Activated CD4-positive, alpha-beta T cell treated with anti-CD3 and anti-CD28 coated beads for 36 hours (primary cell): ENCODE results near the gene ABCC1. TPM values are rescaled to one million over a fixed set of nuclear protein-coding genes. Genes with fewer than 3 reads are reported as not detected.
A peak's percentile ranks its signal among the peaks of the same experiment; 100 is the strongest.

ENCODE experiments used
- ATAC-seq: fragments of 200-7000 bp; cut with Tn5 transposase; one replicate; pipeline ENCODE4 v1.10.0; 2021; ENCODE audit warnings: mild to moderate bottlenecking, moderate library complexity
- CTCF ChIA-PET: fragments of 350-600 bp; sonication (Branson Sonifier 250); formaldehyde crosslinking; loops from one replicate; lab custom pipeline; 2021; ENCODE audit warnings: antibody characterized with exemption; lab: Charles Lee
- POLR2A ChIA-PET: fragments of 350-600 bp; sonication (Branson Sonifier 250); formaldehyde crosslinking; loops from one replicate; lab custom pipeline; 2021; ENCODE audit warnings: antibody characterized with exemption, inconsistent platforms; lab: Charles Lee
- DNase-seq: peaks from one replicate; pipeline ENCODE4 v3.0.0-alpha.2; 2020
- H3K27ac Mint-ChIP-seq: one replicate; pipeline ENCODE4 v1.8.0; 2021; ENCODE audit warnings: mixed read lengths
- H3K27me3 Mint-ChIP-seq: one replicate; pipeline ENCODE4 v1.8.0; 2021; ENCODE audit warnings: mixed read lengths
- H3K36me3 Mint-ChIP-seq: one replicate; pipeline ENCODE4 v1.8.0; 2021; ENCODE audit warnings: low read depth, mixed read lengths
- H3K4me1 Mint-ChIP-seq: one replicate; pipeline ENCODE4 v1.8.0; 2021; ENCODE audit warnings: mixed read lengths
- H3K4me3 Mint-ChIP-seq: one replicate; pipeline ENCODE4 v1.8.0; 2021; ENCODE audit warnings: mild to moderate bottlenecking, moderate library complexity, mixed read lengths
- H3K9me3 Mint-ChIP-seq: one replicate; pipeline ENCODE4 v1.8.0; 2021; ENCODE audit warnings: low read depth, mixed read lengths
- intact Hi-C, 2 experiments: fragments of 100-400 bp; cut with DNase I in 1 of 2; cut with micrococcal nuclease in 1 of 2; formaldehyde crosslinking; loops; one replicate each; pipeline versions ENCODE4 v1.14.2 to v1.15.1; 2022 to 2024; cut with DNase I, micrococcal nuclease
- total RNA-seq, 2 experiments: library from RNA; stranded (reverse); gene quantifications; one replicate each; pipeline ENCODE4 v1.2.3, GENCODE V29; 2021

ABCC1 gene
- total RNA-seq, 2 experiments from 2014 or later, result 57.8 to 65.1 TPM

- H3K4me1 Mint-ChIP-seq, result peaks cover 13% of the 10 kb centered on the region
- H3K27me3 Mint-ChIP-seq, result no peaks in the 10 kb centered on the region
- CTCF ChIA-PET, result interaction anchor here (0.6 kb wide), 1 partner anchor 354 kb away, joined by 3 read pairs; no protein-coding TSS in a partner anchor
Observed at GRCh38 chr16:16057102-16057501, 107.7 kb downstream of the ABCC1 start.

GRCh38 chr16:16059160-16059559, 109.7 kb downstream of the ABCC1 start:
- CTCF ChIA-PET, result interaction anchor here (1.1 kb wide), 2 partner anchors 17 to 69 kb away, joined by 3 read pairs; no protein-coding TSS in a partner anchor
- Mint-ChIP-seq H3K27me3 (no peaks in the 10 kb centered on the region), H3K36me3 (peaks cover 50% of the 10 kb centered on the region), H3K4me1 (peaks cover 18% of the 10 kb centered on the region), H3K27ac (no peak overlapping the region), H3K9me3 (no peaks in the 10 kb centered on the region), H3K4me3 (no peak overlapping the region)
- no peak for DNase-seq
- intact Hi-C loops, result no loop called here
- ATAC-seq, result no peak
- POLR2A ChIA-PET, result no interaction called here

More at GRCh38 chr16:16057102-16057501, 107.7 kb downstream of the ABCC1 start:
- H3K27ac Mint-ChIP-seq, result no peak overlapping the region
- peaks cover 52% of the 10 kb centered on the region for H3K36me3 Mint-ChIP-seq
- intact Hi-C loops, result no loop called here
- POLR2A ChIA-PET, result no interaction called here
- ATAC-seq (no peak), DNase-seq (no peak)
- H3K4me3 Mint-ChIP-seq, result no peak overlapping the region
- no peaks in the 10 kb centered on the region for H3K9me3 Mint-ChIP-seq

- H3K27me3 Mint-ChIP-seq, result no peaks in the 10 kb centered on the region
- no peak overlapping the region for H3K27ac Mint-ChIP-seq
- H3K4me3 Mint-ChIP-seq, result no peak overlapping the region
- peaks cover 50% of the 10 kb centered on the region for H3K36me3 Mint-ChIP-seq
- H3K4me1 Mint-ChIP-seq, result peaks cover 18% of the 10 kb centered on the region
- no peak for DNase-seq
- intact Hi-C loops, result no loop called here
- H3K9me3 Mint-ChIP-seq, result no peaks in the 10 kb centered on the region
- ATAC-seq, result no peak
- ChIA-PET POLR2A (no interaction called here), CTCF (interaction anchor here (0.6 to 1.1 kb wide), 2 partner anchors 16 to 188 kb away, joined by 3 read pairs; no protein-coding TSS in a partner anchor)
Observed at GRCh38 chr16:16059895-16060590, 110.6 kb downstream of the ABCC1 start.

GRCh38 chr16:16062023-16062937, 112.9 kb downstream of the ABCC1 start:
- peaks cover 18% of the 10 kb centered on the region for H3K4me1 Mint-ChIP-seq
- H3K27ac Mint-ChIP-seq, result peak overlapping the region; percentile 67
- H3K4me3 Mint-ChIP-seq, result no peak overlapping the region
- no peaks in the 10 kb centered on the region for H3K9me3 Mint-ChIP-seq
- no peaks in the 10 kb centered on the region for H3K27me3 Mint-ChIP-seq
- intact Hi-C loops, result no loop called here
- ATAC-seq (peak; percentile 33), DNase-seq (peak; percentile 32)
- POLR2A ChIA-PET, result interaction anchor here (0.6 kb wide), 1 partner anchor 12 kb away, joined by 6 read pairs; no protein-coding TSS in a partner anchor
- peaks cover 45% of the 10 kb centered on the region for H3K36me3 Mint-ChIP-seq
- CTCF ChIA-PET, result interaction anchor here (1.0 kb wide), 1 partner anchor 297 kb away, joined by 3 read pairs; no protein-coding TSS in a partner anchor

- ATAC-seq (peak; percentile 49), DNase-seq (no peak)
- Mint-ChIP-seq H3K4me1 (peaks cover 18% of the 10 kb centered on the region), H3K4me3 (no peak overlapping the region), H3K9me3 (no peaks in the 10 kb centered on the region), H3K27ac (no peak overlapping the region), H3K36me3 (peaks cover 42% of the 10 kb centered on the region), H3K27me3 (no peaks in the 10 kb centered on the region)
- intact Hi-C loops, result no loop called here
- ChIA-PET POLR2A (no interaction called here), CTCF (no interaction called here)
Observed at GRCh38 chr16:16063683-16064082, 114.3 kb downstream of the ABCC1 start.

- ChIA-PET POLR2A (no interaction called here), CTCF (no interaction called here)
- Mint-ChIP-seq H3K9me3 (no peaks in the 10 kb centered on the region), H3K27me3 (no peaks in the 10 kb centered on the region), H3K36me3 (peaks cover 44% of the 10 kb centered on the region), H3K4me3 (no peak overlapping the region), H3K27ac (no peak overlapping the region), H3K4me1 (peaks cover 18% of the 10 kb centered on the region)
- DNase-seq, result no peak
- intact Hi-C loops, result no loop called here
- no peak for ATAC-seq
Observed at GRCh38 chr16:16064874-16065384, 115.5 kb downstream of the ABCC1 start.

- Mint-ChIP-seq H3K4me3 (no peak overlapping the region), H3K9me3 (no peaks in the 10 kb centered on the region), H3K27ac (no peak overlapping the region), H3K36me3 (peaks cover 46% of the 10 kb centered on the region), H3K4me1 (peaks cover 5% of the 10 kb centered on the region), H3K27me3 (no peaks in the 10 kb centered on the region)
- ATAC-seq, result no peak
- intact Hi-C loops, result no loop called here
- DNase-seq, result no peak
- CTCF ChIA-PET, result interaction anchor here (1.4 kb wide), 1 partner anchor 9 kb away, joined by 3 read pairs; no protein-coding TSS in a partner anchor
- POLR2A ChIA-PET, result no interaction called here
Observed at GRCh38 chr16:16067127-16067526, 117.7 kb downstream of the ABCC1 start.

GRCh38 chr16:16071631-16072244, 122.3 kb downstream of the ABCC1 start:
- DNase-seq, result no peak
- Mint-ChIP-seq H3K27ac (no peak overlapping the region), H3K9me3 (no peaks in the 10 kb centered on the region), H3K4me3 (no peak overlapping the region), H3K36me3 (peaks cover 44% of the 10 kb centered on the region), H3K4me1 (no peaks in the 10 kb centered on the region), H3K27me3 (no peaks in the 10 kb centered on the region)
- ATAC-seq, result no peak
- ChIA-PET POLR2A (no interaction called here), CTCF (interaction anchor here (0.7 kb wide), 1 partner anchor 17 kb away, joined by 3 read pairs; no protein-coding TSS in a partner anchor)
- intact Hi-C loops, result no loop called here

GRCh38 chr16:16073001-16073545, 123.7 kb downstream of the ABCC1 start:
- ChIA-PET POLR2A (no interaction called here), CTCF (no interaction called here)
- Mint-ChIP-seq H3K4me1 (no peaks in the 10 kb centered on the region), H3K9me3 (no peaks in the 10 kb centered on the region), H3K36me3 (peaks cover 48% of the 10 kb centered on the region), H3K27ac (no peak overlapping the region), H3K27me3 (no peaks in the 10 kb centered on the region), H3K4me3 (no peak overlapping the region)
- no peak for DNase-seq
- intact Hi-C loops, result no loop called here
- no peak for ATAC-seq

- ChIA-PET CTCF (interaction anchor here (0.5 kb wide), 1 partner anchor 28 kb away, joined by 3 read pairs; no protein-coding TSS in a partner anchor), POLR2A (interaction anchor here (0.6 kb wide), 1 partner anchor 12 kb away, joined by 6 read pairs; no protein-coding TSS in a partner anchor)
- H3K4me3 Mint-ChIP-seq, result no peak overlapping the region
- H3K9me3 Mint-ChIP-seq, result no peaks in the 10 kb centered on the region
- H3K4me1 Mint-ChIP-seq, result no peaks in the 10 kb centered on the region
- H3K27me3 Mint-ChIP-seq, result no peaks in the 10 kb centered on the region
- H3K27ac Mint-ChIP-seq, result no peak overlapping the region
- intact Hi-C loops, result no loop called here
- DNase-seq (no peak), ATAC-seq (no peak)
- peaks cover 50% of the 10 kb centered on the region for H3K36me3 Mint-ChIP-seq
Observed at GRCh38 chr16:16073891-16074881, 124.8 kb downstream of the ABCC1 start.
